Stimulated activated memory B cell treated with anti-CD40 and anti-IgM and Interleukin-4, amounts not matched to agents 10 μg/mL and 1 μg/mL and 100 μg/mL, for 72 hours (primary cell): Measurements from ENCODE around the gene TLL1.

Experiments
- ATAC-seq: fragments of 150-1000 bp; cut with Tn5 transposase; 2 replicates; pipeline ENCODE4 v1.10.0; 2021
- H3K27ac Mint-ChIP-seq: one replicate; pipeline ENCODE4 v1.8.0; 2022; ENCODE audit warnings: mild to moderate bottlenecking, mixed read lengths
- H3K27me3 Mint-ChIP-seq: one replicate; pipeline ENCODE4 v1.8.0; 2022; ENCODE audit warnings: mixed read lengths
- H3K36me3 Mint-ChIP-seq: one replicate; pipeline ENCODE4 v1.8.0; 2022; ENCODE audit warnings: mixed read lengths
- H3K4me1 Mint-ChIP-seq: one replicate; pipeline ENCODE4 v1.8.0; 2022; ENCODE audit warnings: mixed read lengths
- H3K4me3 Mint-ChIP-seq: one replicate; pipeline ENCODE4 v1.8.0; 2022; ENCODE audit warnings: mild to moderate bottlenecking, moderate library complexity, mixed read lengths
- H3K9me3 Mint-ChIP-seq: one replicate; pipeline ENCODE4 v1.8.0; 2022; ENCODE audit warnings: mixed read lengths

Gene TLL1

DNA sequence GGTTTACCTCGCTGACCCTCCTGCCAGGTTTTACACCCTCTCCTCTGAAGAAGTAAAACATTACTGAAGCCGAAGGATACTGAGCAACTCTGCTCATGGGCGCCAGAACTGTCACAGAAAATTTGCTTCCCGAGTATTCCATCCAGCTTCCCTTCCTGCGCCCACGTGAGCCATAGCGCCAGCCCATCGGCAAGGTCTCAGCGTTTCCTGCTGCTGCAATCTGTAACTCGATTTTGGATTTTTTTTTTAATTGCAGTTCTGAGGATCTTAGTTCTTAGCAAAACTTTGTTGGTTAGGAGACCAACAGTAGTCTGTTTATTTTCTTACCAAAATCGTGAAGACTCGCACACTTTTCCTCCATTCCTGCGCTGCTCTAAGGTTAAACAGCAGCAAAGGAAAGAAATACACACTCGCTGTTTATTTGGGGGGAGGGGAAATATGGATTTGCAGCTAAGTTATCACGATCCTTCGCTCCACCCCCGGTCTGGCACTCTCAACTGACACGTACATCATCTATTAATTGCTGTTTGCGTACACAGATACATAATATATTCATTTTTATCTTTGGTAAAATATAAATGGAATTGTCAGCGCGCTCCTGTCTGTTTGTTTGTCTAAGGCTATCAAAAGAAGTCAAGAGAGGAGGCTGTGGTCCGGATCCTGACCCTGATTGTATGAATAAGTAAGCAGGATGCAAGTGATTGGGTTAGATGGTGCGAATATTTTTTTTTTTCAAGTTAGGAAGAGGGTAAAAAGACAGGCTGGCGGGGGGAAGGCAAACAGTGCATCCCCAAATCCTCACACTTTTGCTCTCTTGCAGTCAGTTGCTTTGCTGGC, at the start of gene TLL1:
TLL1 (plus strand) TSS at position 777 of the 837 bp plus-strand sequence. CDS start 668 bp downstream, outside the sequence.
- no peak for ATAC-seq
- no peak within 1 kb of the TSS for H3K4me3 Mint-ChIP-seq
- no peaks in the 10 kb centered on the region for H3K9me3 Mint-ChIP-seq
- H3K27me3 Mint-ChIP-seq: peaks cover 42% of the 10 kb centered on the region
- no peak within 1 kb of the TSS for H3K27ac Mint-ChIP-seq
- H3K36me3 Mint-ChIP-seq: no peaks in the 10 kb centered on the region
- peaks cover 10% of the 10 kb centered on the region for H3K4me1 Mint-ChIP-seq

DNA sequence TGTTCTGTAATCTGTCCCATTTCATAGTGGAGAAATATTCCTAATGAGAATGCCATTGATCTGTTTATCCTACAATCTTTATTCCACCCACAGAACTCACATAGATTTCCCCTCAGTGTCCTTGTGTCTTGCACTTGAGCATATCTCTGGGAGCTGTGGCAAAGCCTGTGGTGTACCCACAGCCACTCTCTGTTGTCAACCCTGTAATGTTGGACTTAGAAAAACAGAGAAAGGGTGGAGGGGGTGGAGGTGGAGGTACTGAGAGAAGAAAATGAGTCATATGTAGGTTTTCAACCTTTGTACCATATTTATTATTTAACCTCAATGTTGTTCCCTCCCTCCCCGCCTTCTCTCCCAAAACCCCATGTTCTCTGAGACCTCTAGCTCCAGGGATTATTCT, 46.9 kb upstream of the TLL1 start:
- H3K27me3 Mint-ChIP-seq: no peaks in the 10 kb centered on the region
- no peaks in the 10 kb centered on the region for H3K36me3 Mint-ChIP-seq
- ATAC-seq: no peak
- no peak overlapping the region for H3K4me3 Mint-ChIP-seq
- no peak overlapping the region for H3K27ac Mint-ChIP-seq
- no peaks in the 10 kb centered on the region for H3K4me1 Mint-ChIP-seq
- peaks cover 3% of the 10 kb centered on the region for H3K9me3 Mint-ChIP-seq

DNA sequence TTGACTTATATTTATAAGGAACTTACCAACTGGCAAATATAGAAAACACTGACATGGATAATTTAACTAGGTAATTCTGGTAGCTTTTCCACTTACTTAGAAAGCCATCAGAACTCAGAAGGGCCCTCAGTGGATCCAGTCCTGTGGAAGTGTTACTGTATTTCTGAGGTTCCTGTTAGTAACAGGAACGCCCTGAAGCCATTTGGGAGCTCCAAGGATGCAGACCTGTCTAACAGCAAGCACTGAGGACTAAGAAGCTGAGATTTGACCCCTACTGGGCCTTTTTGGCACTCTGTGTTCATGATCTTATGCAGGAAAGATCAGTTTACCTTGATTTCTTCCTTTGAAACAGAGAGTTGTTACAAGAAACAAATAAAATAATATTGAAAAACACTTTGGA, 46.0 kb upstream of the TLL1 start:
- peaks cover 3% of the 10 kb centered on the region for H3K9me3 Mint-ChIP-seq
- H3K4me3 Mint-ChIP-seq: no peak overlapping the region
- H3K27ac Mint-ChIP-seq: no peak overlapping the region
- H3K36me3 Mint-ChIP-seq: no peaks in the 10 kb centered on the region
- no peak for ATAC-seq
- no peaks in the 10 kb centered on the region for H3K4me1 Mint-ChIP-seq
- H3K27me3 Mint-ChIP-seq: no peaks in the 10 kb centered on the region

DNA sequence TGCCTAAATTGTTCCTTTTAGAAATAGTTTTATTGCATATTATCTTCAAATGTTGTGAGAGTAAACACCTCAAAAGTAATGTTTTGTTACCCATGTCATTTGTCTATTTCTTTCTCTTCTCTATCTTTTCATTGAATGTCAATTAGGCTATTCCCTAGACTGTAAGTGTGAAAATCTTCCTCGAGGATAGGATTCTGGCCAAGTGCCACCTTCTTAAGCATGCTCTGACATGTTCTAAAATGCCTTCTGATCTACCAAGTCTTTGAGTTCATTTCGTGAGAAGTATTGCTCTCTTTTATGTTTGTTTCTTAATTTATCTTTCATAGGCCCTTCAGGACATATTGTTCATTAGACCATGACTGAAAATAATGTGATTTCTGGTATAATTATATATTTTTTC, 44.1 kb upstream of the TLL1 start:
- Mint-ChIP-seq H3K4me1 (no peaks in the 10 kb centered on the region), H3K27me3 (no peaks in the 10 kb centered on the region), H3K9me3 (peaks cover 3% of the 10 kb centered on the region), H3K36me3 (no peaks in the 10 kb centered on the region), H3K4me3 (no peak overlapping the region), H3K27ac (no peak overlapping the region)
- no peak for ATAC-seq

DNA sequence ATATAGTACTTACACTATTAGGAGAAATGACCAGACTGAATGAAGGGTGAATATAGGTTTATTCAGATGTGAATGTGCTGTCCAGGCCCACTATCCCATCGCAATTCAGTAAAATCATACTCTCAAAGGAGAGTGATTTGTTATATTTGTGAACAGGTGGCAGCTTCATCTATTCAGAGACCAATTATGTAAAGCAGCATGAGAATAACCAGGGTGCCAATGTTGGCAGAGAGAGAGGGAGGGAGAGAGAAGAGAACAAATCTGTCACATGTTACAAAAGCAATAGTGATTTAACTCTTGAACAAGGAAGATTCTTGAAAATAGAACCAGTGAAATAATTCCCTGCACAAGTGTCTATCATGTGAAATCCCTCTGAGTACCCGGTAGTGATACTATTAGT, 38.9 kb upstream of the TLL1 start:
- Mint-ChIP-seq H3K36me3 (no peaks in the 10 kb centered on the region), H3K4me3 (no peak overlapping the region), H3K27me3 (no peaks in the 10 kb centered on the region), H3K9me3 (no peaks in the 10 kb centered on the region), H3K27ac (no peak overlapping the region), H3K4me1 (no peaks in the 10 kb centered on the region)
- ATAC-seq: no peak

DNA sequence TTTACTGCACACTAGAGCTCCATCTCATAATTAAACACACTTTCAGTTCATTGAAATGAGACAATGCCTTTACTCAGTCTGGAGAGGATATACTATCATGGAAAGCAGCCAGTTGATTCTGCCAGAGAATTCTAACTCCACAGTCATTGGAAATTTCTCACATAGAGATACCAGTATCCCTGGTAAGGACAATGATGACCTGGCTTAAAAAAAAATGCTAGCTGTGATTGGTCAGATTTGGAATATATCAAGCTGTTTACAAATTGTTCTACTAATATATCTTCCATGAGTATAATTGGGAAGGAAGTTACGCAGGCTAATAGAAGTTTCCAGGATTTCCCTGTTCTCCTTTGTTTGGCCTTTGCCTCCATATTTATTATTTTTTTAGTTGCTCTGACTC, 34.5 kb upstream of the TLL1 start:
- Mint-ChIP-seq H3K9me3 (peaks cover 3% of the 10 kb centered on the region), H3K27me3 (no peaks in the 10 kb centered on the region), H3K4me1 (no peaks in the 10 kb centered on the region), H3K27ac (no peak overlapping the region), H3K4me3 (no peak overlapping the region), H3K36me3 (no peaks in the 10 kb centered on the region)
- ATAC-seq: no peak

DNA sequence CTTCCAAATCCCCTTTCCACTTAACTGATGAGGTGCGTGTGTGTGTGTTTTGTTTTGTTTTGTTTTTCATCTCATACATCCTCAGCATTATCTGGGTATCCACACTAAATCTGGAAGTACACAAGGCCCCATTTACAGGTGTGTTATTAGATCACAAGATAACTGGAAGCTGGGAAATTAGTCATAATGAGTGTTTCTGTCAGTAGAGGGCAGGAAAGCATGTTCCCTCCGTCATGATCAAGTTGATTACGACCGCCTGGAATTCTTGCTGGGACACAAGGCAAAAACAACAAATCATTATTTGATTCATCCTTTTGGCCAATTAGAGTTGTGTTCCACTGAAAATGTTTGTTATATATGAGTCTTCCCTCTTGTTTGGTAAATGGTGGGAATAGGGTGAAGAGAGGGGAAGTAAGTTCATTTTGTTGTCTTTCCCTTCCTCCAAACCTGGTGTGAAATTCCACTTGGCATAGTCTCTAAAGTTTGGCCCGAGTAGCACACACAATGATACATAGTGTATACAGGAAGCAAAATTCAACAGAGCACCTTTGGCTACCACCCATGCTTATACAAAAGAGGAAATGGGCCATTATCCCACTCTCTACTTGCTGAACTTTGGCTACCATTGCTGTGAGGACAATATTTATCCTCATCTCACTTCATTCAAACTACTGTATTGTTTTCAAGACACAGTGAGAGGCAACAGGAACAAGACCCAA, 33.3 kb upstream of the TLL1 start:
- H3K27me3 Mint-ChIP-seq: no peaks in the 10 kb centered on the region
- H3K4me3 Mint-ChIP-seq: no peak overlapping the region
- ATAC-seq: no peak
- H3K27ac Mint-ChIP-seq: no peak overlapping the region
- H3K4me1 Mint-ChIP-seq: no peaks in the 10 kb centered on the region
- H3K9me3 Mint-ChIP-seq: peaks cover 3% of the 10 kb centered on the region
- no peaks in the 10 kb centered on the region for H3K36me3 Mint-ChIP-seq

DNA sequence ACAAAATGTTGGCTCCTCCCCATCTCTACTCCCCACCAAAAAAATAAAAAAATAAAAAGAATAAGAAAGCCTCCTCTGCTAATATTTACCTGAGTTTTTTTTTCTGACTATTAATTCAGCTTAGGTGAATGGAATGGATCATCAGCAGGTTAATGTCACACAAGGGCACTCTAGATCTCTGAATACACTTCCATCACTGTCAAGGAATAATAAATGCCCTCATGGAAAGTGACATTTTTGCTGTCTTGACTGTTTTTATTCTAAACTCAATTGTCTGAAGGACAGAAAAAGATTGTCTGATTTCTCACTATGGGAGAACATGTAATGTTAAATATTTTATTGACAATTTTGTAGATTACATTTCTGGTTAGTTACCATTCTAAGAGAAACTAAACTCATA, 30.4 kb upstream of the TLL1 start:
- Mint-ChIP-seq H3K4me1 (no peaks in the 10 kb centered on the region), H3K9me3 (peaks cover 3% of the 10 kb centered on the region), H3K27me3 (no peaks in the 10 kb centered on the region), H3K27ac (no peak overlapping the region), H3K4me3 (no peak overlapping the region), H3K36me3 (no peaks in the 10 kb centered on the region)
- ATAC-seq: no peak

DNA sequence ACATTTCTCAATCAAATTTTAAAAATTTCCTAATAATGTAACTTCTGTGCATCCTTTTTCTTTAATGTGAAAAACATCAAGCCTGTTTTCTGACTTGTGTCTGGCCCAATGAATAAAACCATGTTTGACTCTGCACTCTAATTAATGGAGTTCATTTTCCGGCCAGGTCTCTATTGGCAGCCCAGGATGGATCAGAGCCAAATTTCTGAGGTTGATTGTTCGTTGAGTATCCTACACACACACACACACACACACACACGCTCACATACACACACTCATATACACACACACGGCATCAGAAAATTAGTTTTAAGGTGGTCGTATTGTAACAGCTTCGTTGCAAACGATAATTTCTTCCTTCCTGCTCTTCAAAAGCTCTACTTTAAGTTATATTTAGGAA, 28.9 kb upstream of the TLL1 start:
- Mint-ChIP-seq H3K4me1 (no peaks in the 10 kb centered on the region), H3K36me3 (no peaks in the 10 kb centered on the region), H3K4me3 (no peak overlapping the region), H3K27me3 (no peaks in the 10 kb centered on the region), H3K9me3 (peaks cover 3% of the 10 kb centered on the region), H3K27ac (no peak overlapping the region)
- ATAC-seq: no peak

DNA sequence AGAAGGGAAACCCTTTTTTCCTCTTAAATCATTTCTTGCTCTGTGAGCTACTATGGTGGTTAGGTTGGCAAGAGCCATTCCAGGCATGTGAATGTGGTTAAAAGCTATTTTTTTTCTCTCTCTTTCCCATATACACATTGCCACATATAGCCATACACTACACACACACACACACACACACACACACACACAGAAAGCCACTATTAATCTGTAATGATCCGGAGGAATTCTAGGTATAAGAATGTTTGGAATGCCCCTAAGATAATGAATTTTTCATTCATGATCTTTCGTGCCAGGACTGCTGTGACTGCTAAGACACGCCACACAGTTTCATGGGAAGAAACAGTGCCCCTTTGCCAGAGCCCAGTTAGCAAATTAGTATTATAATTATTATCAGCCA, 21.8 kb upstream of the TLL1 start:
- ATAC-seq: no peak
- Mint-ChIP-seq H3K27me3 (no peaks in the 10 kb centered on the region), H3K27ac (no peak overlapping the region), H3K4me3 (no peak overlapping the region), H3K36me3 (no peaks in the 10 kb centered on the region), H3K4me1 (no peaks in the 10 kb centered on the region), H3K9me3 (no peaks in the 10 kb centered on the region)

DNA sequence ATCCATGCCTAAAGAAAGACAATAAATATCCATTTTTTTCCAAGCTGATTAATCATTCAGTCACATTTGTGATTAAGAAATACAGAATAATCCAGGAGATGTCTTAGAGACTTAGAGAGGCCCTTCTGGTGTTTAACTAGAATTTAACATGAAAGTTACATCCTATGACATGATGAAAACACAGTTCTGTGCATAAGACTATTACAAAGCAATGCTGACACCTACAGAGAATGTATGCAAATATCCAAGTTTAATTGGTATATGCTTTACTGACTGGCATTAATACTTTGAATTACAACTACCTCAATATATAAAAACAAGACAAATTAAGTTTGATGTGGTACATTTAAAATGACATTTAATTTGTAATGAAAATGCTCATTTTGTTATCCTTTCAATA, 17.8 kb upstream of the TLL1 start:
- no peak for ATAC-seq
- Mint-ChIP-seq H3K36me3 (no peaks in the 10 kb centered on the region), H3K27ac (no peak overlapping the region), H3K9me3 (no peaks in the 10 kb centered on the region), H3K4me1 (no peaks in the 10 kb centered on the region), H3K27me3 (no peaks in the 10 kb centered on the region), H3K4me3 (no peak overlapping the region)

DNA sequence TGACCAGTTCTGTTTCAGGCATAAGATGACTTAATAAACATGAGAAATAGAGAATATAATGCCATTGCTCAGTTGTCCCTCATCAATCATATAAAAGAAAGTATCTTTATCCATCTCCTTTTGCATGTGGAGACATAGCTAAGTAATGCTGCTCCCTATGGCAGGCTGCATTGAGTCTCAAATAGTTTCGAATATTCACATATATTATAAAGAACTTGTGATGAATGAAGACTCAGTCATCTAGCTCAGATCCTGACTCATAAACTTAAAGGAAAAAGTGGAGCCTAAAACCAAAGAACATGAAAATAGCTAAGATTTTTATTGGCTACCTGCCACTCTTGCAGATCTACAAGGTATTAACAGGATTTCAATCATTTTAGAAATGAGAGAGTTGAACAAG, 11.7 kb upstream of the TLL1 start:
- no peak overlapping the region for H3K4me3 Mint-ChIP-seq
- H3K4me1 Mint-ChIP-seq: no peaks in the 10 kb centered on the region
- ATAC-seq: no peak
- no peaks in the 10 kb centered on the region for H3K9me3 Mint-ChIP-seq
- H3K36me3 Mint-ChIP-seq: no peaks in the 10 kb centered on the region
- H3K27me3 Mint-ChIP-seq: no peaks in the 10 kb centered on the region
- H3K27ac Mint-ChIP-seq: no peak overlapping the region

DNA sequence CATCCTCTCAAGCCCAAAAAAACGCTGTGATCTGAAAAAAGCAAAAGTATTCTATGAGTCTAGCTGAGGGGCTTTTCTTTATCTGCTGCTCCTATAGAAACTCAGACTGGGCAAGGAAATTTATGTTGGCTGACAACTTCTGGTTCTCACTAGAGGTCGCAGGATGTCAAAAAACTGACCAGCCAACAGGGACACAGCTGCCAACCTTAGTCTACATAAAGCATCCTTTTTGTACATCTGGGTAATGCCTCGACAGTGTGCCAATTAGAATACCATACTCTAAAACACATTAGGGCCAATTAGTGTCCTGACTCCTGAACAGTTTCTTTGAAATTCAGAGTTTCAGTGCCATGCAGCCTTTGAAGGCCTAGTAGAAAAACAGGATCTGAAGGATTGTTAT, 8.8 kb upstream of the TLL1 start:
- Mint-ChIP-seq H3K27ac (no peak overlapping the region), H3K4me3 (no peak overlapping the region), H3K36me3 (no peaks in the 10 kb centered on the region), H3K9me3 (no peaks in the 10 kb centered on the region), H3K27me3 (no peaks in the 10 kb centered on the region), H3K4me1 (no peaks in the 10 kb centered on the region)
- no peak for ATAC-seq

DNA sequence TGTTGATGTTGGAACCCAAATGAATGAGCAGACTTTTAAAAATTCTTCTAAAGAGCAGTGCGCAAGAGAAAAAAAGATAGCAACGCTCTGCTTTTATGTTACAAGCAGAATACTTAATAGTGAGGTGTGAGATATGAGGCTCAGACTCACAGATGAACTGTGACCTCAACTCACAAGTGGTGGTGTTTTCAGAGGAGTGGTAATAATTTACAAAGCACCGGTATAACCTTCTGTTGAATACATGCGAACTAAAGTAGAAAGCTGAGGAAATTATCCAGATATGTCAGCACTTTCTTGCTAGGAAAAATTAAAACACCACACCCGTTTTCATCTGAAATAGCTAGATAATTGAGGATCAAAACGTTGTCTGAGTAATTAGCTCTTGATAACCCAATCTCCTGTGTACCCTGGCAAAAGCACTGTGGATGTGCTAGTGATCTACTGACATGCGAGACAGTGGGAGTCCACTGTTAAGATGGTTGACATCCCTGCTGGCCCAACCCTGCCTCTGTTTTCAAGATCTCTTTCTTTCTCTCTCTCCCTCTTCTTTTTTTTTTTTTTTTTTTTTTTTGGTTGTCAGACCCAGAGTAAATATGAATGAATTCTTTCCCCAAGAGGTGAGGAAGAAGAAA, 6.9 kb upstream of the TLL1 start:
- Mint-ChIP-seq H3K27ac (no peak overlapping the region), H3K27me3 (no peaks in the 10 kb centered on the region), H3K4me3 (no peak overlapping the region), H3K36me3 (no peaks in the 10 kb centered on the region), H3K4me1 (no peaks in the 10 kb centered on the region), H3K9me3 (no peaks in the 10 kb centered on the region)
- ATAC-seq: no peak

DNA sequence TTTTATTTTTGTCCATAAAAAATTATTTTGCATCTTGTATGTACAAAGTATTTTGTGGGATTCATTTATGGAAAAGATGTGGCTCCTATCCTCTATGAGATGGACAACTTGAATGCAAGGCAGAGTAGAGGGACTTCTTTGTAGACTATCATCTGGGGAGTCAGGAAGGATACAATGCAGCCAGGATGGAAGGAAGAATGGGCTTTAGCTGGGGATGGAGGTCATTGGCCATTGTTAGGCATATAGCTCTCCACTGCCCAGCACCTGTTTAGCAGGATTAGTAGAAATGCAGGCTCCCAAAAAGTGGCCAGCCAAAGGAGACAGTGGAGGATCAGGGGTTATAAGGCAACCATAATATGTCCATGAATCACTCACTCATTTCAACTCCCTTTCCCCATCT, 5.1 kb upstream of the TLL1 start:
- Mint-ChIP-seq H3K4me3 (no peak overlapping the region), H3K4me1 (no peaks in the 10 kb centered on the region), H3K27me3 (peaks cover 10% of the 10 kb centered on the region), H3K9me3 (no peaks in the 10 kb centered on the region), H3K36me3 (no peaks in the 10 kb centered on the region), H3K27ac (no peak overlapping the region)
- ATAC-seq: no peak
